GM23338 (cell line): ENCODE data around the gene PCSK5. TPM values are rescaled to one million over a fixed set of nuclear protein-coding genes. Genes with fewer than 3 reads are reported as not detected.
A peak's percentile ranks its signal among the peaks of the same experiment; 100 is the strongest.

ENCODE experiments used
- ATAC-seq: fragments of 200-7000 bp; cut with Tn5 transposase; 3 replicates; pipeline ENCODE4 v1.9.1; 2020
- DNase-seq: peaks from one replicate; pipeline ENCODE4 v3.0.0-alpha.2; 2015; ENCODE audit warnings: low spot score
- H2AFZ ChIP-seq: fragments of 200-600 bp; sonication (generic); 2 replicates; pipeline ENCODE4 v1.8.0; 2016; ENCODE audit warnings: antibody characterized with exemption, mild to moderate bottlenecking, moderate library complexity
- H3F3A ChIP-seq: fragments of 200-600 bp; sonication (generic); replicated peaks from 2 replicates; pipeline ENCODE4 v1.8.0; 2017; ENCODE audit warnings: antibody characterized with exemption, mixed run types, low read depth
- H3K27ac ChIP-seq: fragments of 200-600 bp; sonication (generic); 2 replicates; pipeline ENCODE4 v1.6.1; 2016; ENCODE audit warnings: low read depth
- H3K27me3 ChIP-seq: fragments of 200-600 bp; sonication (generic); 2 replicates; pipeline ENCODE4 v1.8.0; 2016; ENCODE audit warnings: mild to moderate bottlenecking, mixed run types, moderate library complexity; ENCODE audit not compliant: insufficient read depth
- H3K36me3 ChIP-seq: fragments of 200-600 bp; sonication (generic); 2 replicates; pipeline ENCODE4 v1.8.0; 2016; ENCODE audit warnings: mild to moderate bottlenecking; ENCODE audit not compliant: insufficient read depth
- H3K4me1 ChIP-seq: fragments of 200-600 bp; sonication (generic); 2 replicates; pipeline ENCODE4 v1.8.0; 2016; ENCODE audit warnings: mild to moderate bottlenecking, moderate library complexity; ENCODE audit not compliant: insufficient read depth
- H3K4me2 ChIP-seq: fragments of 200-600 bp; sonication (generic); 2 replicates; pipeline ENCODE4 v1.7.1; 2017; ENCODE audit warnings: mixed run types
- H3K4me3 ChIP-seq: fragments of 200-600 bp; sonication (generic); 2 replicates; pipeline ENCODE4 v1.6.1; 2016; ENCODE audit warnings: mixed run types
- H3K79me2 ChIP-seq: fragments of 200-600 bp; sonication (generic); replicated peaks from 2 replicates; pipeline ENCODE4 v1.8.0; 2017; ENCODE audit warnings: mild to moderate bottlenecking; ENCODE audit not compliant: insufficient read depth
- H3K9me2 ChIP-seq: fragments of 200-600 bp; sonication (generic); 2 replicates; pipeline ENCODE4 v1.8.0; 2017; ENCODE audit not compliant: insufficient read depth
- H4K20me1 ChIP-seq: fragments of 200-600 bp; sonication (generic); replicated peaks from 2 replicates; pipeline ENCODE4 v1.8.0; 2017; ENCODE audit warnings: mild to moderate bottlenecking; ENCODE audit not compliant: insufficient read depth
- H3K27ac Mint-ChIP-seq: 2 replicates; pipeline ENCODE4 v1.8.0; 2020; ENCODE audit warnings: inconsistent platforms, mild to moderate bottlenecking, moderate library complexity, mixed read lengths
- H3K27me3 Mint-ChIP-seq: 3 replicates; pipeline ENCODE4 v1.8.0; 2022; ENCODE audit warnings: low read depth, mild to moderate bottlenecking, moderate library complexity, mixed read lengths, inconsistent platforms; ENCODE audit not compliant: insufficient read depth, poor library complexity
- H3K36me3 Mint-ChIP-seq: 3 replicates; pipeline ENCODE4 v1.8.0; 2021; ENCODE audit warnings: low read depth, mild to moderate bottlenecking, inconsistent platforms, moderate library complexity, mixed read lengths
- H3K4me1 Mint-ChIP-seq: 3 replicates; pipeline ENCODE4 v1.8.0; 2020; ENCODE audit warnings: mild to moderate bottlenecking, inconsistent platforms, mixed read lengths
- H3K4me3 Mint-ChIP-seq: 3 replicates; pipeline ENCODE4 v1.8.0; 2021; ENCODE audit warnings: moderate library complexity, mild to moderate bottlenecking, inconsistent platforms, mixed read lengths
- H3K9me3 Mint-ChIP-seq: 3 replicates; pipeline ENCODE4 v1.8.0; 2020; ENCODE audit warnings: moderate library complexity, mild to moderate bottlenecking, inconsistent platforms, mixed read lengths
- EZH2 ChIP-seq: fragments of 200-600 bp; sonication (generic); IDR thresholded peaks from one replicate; pipeline ENCODE4 v1.8.0; 2017; ENCODE audit warnings: antibody characterized with exemption, mild to moderate bottlenecking, low read depth; ENCODE audit not compliant: unreplicated experiment
- JUNB ChIP-seq: IDR thresholded peaks from one replicate; pipeline ENCODE4 v1.6.1; 2016; ENCODE audit warnings: antibody characterized with exemption; ENCODE audit not compliant: unreplicated experiment
- POLR2AphosphoS5 ChIP-seq: IDR thresholded peaks from 2 replicates; pipeline ENCODE4 v1.6.1; 2016; ENCODE audit warnings: antibody characterized with exemption, low read depth
- STAT1 ChIP-seq: IDR thresholded peaks from one replicate; pipeline ENCODE4 v1.6.1; 2016; ENCODE audit warnings: antibody characterized with exemption; ENCODE audit not compliant: unreplicated experiment
- ZNF114 ChIP-seq: fragments of 250-450 bp; sonication (Bioruptor Pico); IDR thresholded peaks from 2 replicates; pipeline ENCODE4 v1.5.0; 2020; ENCODE audit warnings: mild to moderate bottlenecking, moderate library complexity
- polyA plus RNA-seq: library from polyadenylated mRNA; unstranded; fragments of >200 nt; fragmentation: Nextera tagmentation; extraction: Ambion mirVana; gene quantifications from 2 replicates; pipeline ENCODE4 v1.2.1, GENCODE V29; 2016
- total RNA-seq: library from RNA; depleted of rRNA; stranded (reverse); fragments of >200 nt; shearing (Covaris generic); gene quantifications from 2 replicates; pipeline ENCODE4 v1.2.3, GENCODE V29; 2014
- TF ChIP-seq, protein P1 (sequence below): IDR thresholded peaks from 2 replicates; pipeline ENCODE4 v1.6.1; 2016; ENCODE audit warnings: antibody characterized with exemption
- TF ChIP-seq, protein P2 (sequence below), 2 experiments: fragments of 200-600 bp in 1 of 2; sonication (generic) in 1 of 2; conservative IDR thresholded peaks; 2 replicates each; pipeline versions ENCODE4 v1.5.1 to v1.6.1; 2016 to 2017; ENCODE audit warnings: antibody characterized with exemption in 2 of 2, low read depth in 2 of 2, mild to moderate bottlenecking in 2 of 2, moderate library complexity in 1 of 2
- TF ChIP-seq, protein P3 (sequence below): IDR thresholded peaks from one replicate; pipeline ENCODE4 v1.6.1; 2018; ENCODE audit warnings: antibody characterized with exemption; ENCODE audit not compliant: unreplicated experiment

The PCSK5 gene
- total and polyA plus RNA-seq, 2 experiments from 2014 or later = 12.3 to 34.8 TPM

DNA sequence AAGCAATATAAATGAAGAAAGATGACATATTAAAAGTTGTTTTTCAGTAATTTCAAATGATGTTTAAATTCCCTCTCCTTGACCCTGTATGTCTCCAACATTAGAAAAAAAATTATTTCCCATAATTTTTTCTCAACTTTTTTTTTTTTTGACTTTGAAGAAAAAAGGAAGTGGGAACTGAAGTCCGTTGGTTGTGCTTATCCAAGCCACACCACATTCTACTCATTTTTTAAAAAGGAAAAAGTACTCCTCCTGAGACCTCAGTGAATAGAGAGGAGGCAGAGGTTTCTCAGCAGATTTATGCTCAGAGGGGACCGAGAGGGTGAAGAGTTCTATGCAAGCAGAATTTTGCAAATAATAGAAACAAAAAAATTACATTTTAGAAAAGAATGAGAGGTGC, 123.3 kb downstream of the PCSK5 start:
- H3F3A ChIP-seq = no peaks in the 10 kb centered on the region
- TF ChIP-seq, protein P1, sequence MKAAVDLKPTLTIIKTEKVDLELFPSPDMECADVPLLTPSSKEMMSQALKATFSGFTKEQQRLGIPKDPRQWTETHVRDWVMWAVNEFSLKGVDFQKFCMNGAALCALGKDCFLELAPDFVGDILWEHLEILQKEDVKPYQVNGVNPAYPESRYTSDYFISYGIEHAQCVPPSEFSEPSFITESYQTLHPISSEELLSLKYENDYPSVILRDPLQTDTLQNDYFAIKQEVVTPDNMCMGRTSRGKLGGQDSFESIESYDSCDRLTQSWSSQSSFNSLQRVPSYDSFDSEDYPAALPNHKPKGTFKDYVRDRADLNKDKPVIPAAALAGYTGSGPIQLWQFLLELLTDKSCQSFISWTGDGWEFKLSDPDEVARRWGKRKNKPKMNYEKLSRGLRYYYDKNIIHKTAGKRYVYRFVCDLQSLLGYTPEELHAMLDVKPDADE = no peak
- TF ChIP-seq POLR2AphosphoS5 (no peak), EZH2 (no peak), ZNF114 (CRISPR knock-in tag) (no peak), JUNB (no peak), STAT1 (no peak)
- TF ChIP-seq, protein P2, sequence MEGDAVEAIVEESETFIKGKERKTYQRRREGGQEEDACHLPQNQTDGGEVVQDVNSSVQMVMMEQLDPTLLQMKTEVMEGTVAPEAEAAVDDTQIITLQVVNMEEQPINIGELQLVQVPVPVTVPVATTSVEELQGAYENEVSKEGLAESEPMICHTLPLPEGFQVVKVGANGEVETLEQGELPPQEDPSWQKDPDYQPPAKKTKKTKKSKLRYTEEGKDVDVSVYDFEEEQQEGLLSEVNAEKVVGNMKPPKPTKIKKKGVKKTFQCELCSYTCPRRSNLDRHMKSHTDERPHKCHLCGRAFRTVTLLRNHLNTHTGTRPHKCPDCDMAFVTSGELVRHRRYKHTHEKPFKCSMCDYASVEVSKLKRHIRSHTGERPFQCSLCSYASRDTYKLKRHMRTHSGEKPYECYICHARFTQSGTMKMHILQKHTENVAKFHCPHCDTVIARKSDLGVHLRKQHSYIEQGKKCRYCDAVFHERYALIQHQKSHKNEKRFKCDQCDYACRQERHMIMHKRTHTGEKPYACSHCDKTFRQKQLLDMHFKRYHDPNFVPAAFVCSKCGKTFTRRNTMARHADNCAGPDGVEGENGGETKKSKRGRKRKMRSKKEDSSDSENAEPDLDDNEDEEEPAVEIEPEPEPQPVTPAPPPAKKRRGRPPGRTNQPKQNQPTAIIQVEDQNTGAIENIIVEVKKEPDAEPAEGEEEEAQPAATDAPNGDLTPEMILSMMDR (conservative IDR thresholded peaks at IDR 0.05; ENCODE audit: low read depth in 2 of 2) = no peak
- TF ChIP-seq, protein P3, sequence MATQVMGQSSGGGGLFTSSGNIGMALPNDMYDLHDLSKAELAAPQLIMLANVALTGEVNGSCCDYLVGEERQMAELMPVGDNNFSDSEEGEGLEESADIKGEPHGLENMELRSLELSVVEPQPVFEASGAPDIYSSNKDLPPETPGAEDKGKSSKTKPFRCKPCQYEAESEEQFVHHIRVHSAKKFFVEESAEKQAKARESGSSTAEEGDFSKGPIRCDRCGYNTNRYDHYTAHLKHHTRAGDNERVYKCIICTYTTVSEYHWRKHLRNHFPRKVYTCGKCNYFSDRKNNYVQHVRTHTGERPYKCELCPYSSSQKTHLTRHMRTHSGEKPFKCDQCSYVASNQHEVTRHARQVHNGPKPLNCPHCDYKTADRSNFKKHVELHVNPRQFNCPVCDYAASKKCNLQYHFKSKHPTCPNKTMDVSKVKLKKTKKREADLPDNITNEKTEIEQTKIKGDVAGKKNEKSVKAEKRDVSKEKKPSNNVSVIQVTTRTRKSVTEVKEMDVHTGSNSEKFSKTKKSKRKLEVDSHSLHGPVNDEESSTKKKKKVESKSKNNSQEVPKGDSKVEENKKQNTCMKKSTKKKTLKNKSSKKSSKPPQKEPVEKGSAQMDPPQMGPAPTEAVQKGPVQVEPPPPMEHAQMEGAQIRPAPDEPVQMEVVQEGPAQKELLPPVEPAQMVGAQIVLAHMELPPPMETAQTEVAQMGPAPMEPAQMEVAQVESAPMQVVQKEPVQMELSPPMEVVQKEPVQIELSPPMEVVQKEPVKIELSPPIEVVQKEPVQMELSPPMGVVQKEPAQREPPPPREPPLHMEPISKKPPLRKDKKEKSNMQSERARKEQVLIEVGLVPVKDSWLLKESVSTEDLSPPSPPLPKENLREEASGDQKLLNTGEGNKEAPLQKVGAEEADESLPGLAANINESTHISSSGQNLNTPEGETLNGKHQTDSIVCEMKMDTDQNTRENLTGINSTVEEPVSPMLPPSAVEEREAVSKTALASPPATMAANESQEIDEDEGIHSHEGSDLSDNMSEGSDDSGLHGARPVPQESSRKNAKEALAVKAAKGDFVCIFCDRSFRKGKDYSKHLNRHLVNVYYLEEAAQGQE = no peak
- no peaks in the 10 kb centered on the region for H3K9me2 ChIP-seq
- Mint-ChIP-seq H3K27ac (no peak overlapping the region), H3K36me3 (no peaks in the 10 kb centered on the region), H3K4me3 (no peak overlapping the region), H3K4me1 (peaks cover 12% of the 10 kb centered on the region; the same call in 2 of the 3 replicates), H3K27me3 (no peaks in the 10 kb centered on the region), H3K9me3 (no peaks in the 10 kb centered on the region)
- H2AFZ ChIP-seq = no peak overlapping the region
- H3K4me2 ChIP-seq = no peak overlapping the region
- no peaks in the 10 kb centered on the region for H3K36me3 ChIP-seq
- no peaks in the 10 kb centered on the region for H3K4me1 ChIP-seq
- H3K79me2 ChIP-seq = peaks cover 60% of the 10 kb centered on the region
- DNase-seq = no peak
- no peak overlapping the region for H3K4me3 ChIP-seq
- ATAC-seq = no peak
- H4K20me1 ChIP-seq = peaks cover 6% of the 10 kb centered on the region; the same call in 1 of the 2 replicates
- no peaks in the 10 kb centered on the region for H3K27me3 ChIP-seq
- no peak overlapping the region for H3K27ac ChIP-seq

DNA sequence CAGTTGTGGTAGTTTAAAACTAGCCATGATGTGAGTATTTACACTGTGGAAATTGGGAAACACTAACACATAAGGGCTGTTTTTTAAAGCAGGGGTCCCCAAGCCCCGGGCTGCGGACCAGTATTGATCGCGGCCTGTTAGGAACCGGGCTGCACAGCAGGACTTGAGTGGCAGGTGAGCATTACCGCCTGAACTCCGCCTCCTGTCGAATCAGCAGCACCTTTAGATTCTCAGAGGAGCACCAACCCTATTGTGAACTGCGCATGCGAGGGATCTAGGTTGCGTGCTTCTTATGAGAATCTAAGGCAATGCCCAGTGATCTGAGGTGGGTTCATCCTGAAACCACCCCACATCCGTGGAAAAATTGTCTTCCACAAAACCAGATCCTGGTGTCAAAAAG, 127.8 kb downstream of the PCSK5 start:
- Histone ChIP-seq H3K36me3 (no peaks in the 10 kb centered on the region), H4K20me1 (peaks cover 10% of the 10 kb centered on the region; the same call in 1 of the 2 replicates), H3K9me2 (no peaks in the 10 kb centered on the region), H2AFZ (no peak overlapping the region), H3K4me2 (no peak overlapping the region), H3K4me1 (peaks cover 28% of the 10 kb centered on the region), H3K4me3 (no peak overlapping the region), H3K27ac (no peak overlapping the region), H3K79me2 (peaks cover 56% of the 10 kb centered on the region), H3K27me3 (no peaks in the 10 kb centered on the region), H3F3A (no peaks in the 10 kb centered on the region)
- peaks cover 46% of the 10 kb centered on the region for H3K4me1 Mint-ChIP-seq
- no peak overlapping the region for H3K27ac Mint-ChIP-seq
- H3K9me3 Mint-ChIP-seq = no peaks in the 10 kb centered on the region
- H3K27me3 Mint-ChIP-seq = no peaks in the 10 kb centered on the region
- peak; percentile 83 for ATAC-seq
- H3K4me3 Mint-ChIP-seq = no peak overlapping the region
- H3K36me3 Mint-ChIP-seq = no peaks in the 10 kb centered on the region
- DNase-seq = peak; percentile 23
- TF ChIP-seq, protein P1 = no peak
- no peak for TF ChIP-seq JUNB
